Gastrocnemius medialis (tissue), 4 donors: ENCODE measurements around the gene CHAMP1.
"Not testable (repeated sequence)": the region's sequence is repeated elsewhere in the genome, so short reads cannot be mapped to it uniquely, and the experiment has no call there.

Source experiments
- CTCF ChIP-seq, 5 experiments: fragments of 450-650 bp in 3 of 5; fragments of 200-600 bp in 2 of 5; sonication (generic) in 2 of 5; IDR thresholded peaks in 4 of 5; conservative IDR thresholded peaks in 1 of 5; 1 replicate in 4 of 5; 2 replicates in 1 of 5; pipeline ENCODE4 v1.5.1; 2016 to 2019; ENCODE audit warnings: antibody characterized with exemption in 5 of 5, mild to moderate bottlenecking in 3 of 5, moderate library complexity in 3 of 5
- POLR2A ChIP-seq, 2 donors: fragments of 450-650 bp; IDR thresholded peaks; one replicate each; pipeline ENCODE4 v1.6.1; 2017; ENCODE audit warnings: antibody characterized with exemption in 2 of 2, mild to moderate bottlenecking in 2 of 2, moderate library complexity in 2 of 2

GRCh38 chr13:114352763-114353162, 38.5 kb downstream of the CHAMP1 start:
- peak in 2 of 5 experiments; percentile 28 to 43 for TF ChIP-seq CTCF (IDR thresholded peaks at IDR 0.05 in 4 of 5, conservative IDR thresholded peaks at IDR 0.05 in 1 of 5)
- TF ChIP-seq POLR2A (IDR thresholded peaks at IDR 0.05): not testable (repeated sequence)
